Hepatocyte (in vitro differentiated cells): ENCODE results near the gene ZCRB1.

ENCODE experiments used
- CTCF ChIP-seq: fragments of 200-600 bp; sonication (generic); IDR thresholded peaks from 2 replicates; pipeline ENCODE4 v1.5.1; 2016; ENCODE audit warnings: antibody characterized with exemption, mild to moderate bottlenecking; ENCODE audit not compliant: poor library complexity
- EZH2 ChIP-seq: fragments of 200-600 bp; sonication (generic); IDR thresholded peaks from 2 replicates; pipeline ENCODE4 v1.6.1; 2016; ENCODE audit warnings: antibody characterized with exemption, mild to moderate bottlenecking, borderline replicate concordance

GRCh38 chr12:42364692-42365091 lies 38.8 kb upstream of the ZCRB1 start:
- TF ChIP-seq CTCF: no peak
- TF ChIP-seq EZH2: no peak
